NB4 (cell line): Measurements from ENCODE around the gene CLIC1.

Source experiments
- POLR2A ChIP-seq: IDR thresholded peaks from 2 replicates; pipeline ENCODE4 v1.6.1; 2011; ENCODE audit warnings: mild to moderate bottlenecking; ENCODE audit not compliant: insufficient read length; ENCODE audit errors: extremely low read depth
- TF ChIP-seq, protein P1 (sequence below): IDR thresholded peaks from one replicate; pipeline ENCODE4 v1.5.1; 2012; ENCODE audit warnings: low read depth, low read length
- TF ChIP-seq, protein P2 (sequence below): IDR thresholded peaks from 2 replicates; pipeline ENCODE4 v1.6.1; 2011; ENCODE audit warnings: low read depth, low read length

DNA sequence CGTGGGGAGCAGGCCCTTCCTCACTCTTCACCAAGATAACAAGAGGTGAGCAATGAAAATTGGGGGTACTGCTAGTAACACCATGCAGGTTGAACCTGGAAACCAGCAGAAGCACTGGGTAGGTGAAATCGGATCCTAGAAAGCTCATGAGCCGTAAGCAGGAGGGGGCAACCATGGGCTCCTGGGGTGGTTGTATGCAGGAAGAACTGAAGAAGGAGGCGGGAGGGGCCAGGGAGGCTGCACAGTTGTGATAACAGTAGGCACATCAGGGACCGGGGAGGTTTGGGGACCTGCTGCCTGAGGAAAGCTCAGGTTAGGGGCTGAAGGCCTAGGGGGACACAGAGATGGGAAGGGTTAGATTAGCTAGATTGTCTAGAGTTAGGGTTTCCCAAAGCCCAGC, 49.8 kb downstream of the CLIC1 start:
- TF ChIP-seq, protein P1, sequence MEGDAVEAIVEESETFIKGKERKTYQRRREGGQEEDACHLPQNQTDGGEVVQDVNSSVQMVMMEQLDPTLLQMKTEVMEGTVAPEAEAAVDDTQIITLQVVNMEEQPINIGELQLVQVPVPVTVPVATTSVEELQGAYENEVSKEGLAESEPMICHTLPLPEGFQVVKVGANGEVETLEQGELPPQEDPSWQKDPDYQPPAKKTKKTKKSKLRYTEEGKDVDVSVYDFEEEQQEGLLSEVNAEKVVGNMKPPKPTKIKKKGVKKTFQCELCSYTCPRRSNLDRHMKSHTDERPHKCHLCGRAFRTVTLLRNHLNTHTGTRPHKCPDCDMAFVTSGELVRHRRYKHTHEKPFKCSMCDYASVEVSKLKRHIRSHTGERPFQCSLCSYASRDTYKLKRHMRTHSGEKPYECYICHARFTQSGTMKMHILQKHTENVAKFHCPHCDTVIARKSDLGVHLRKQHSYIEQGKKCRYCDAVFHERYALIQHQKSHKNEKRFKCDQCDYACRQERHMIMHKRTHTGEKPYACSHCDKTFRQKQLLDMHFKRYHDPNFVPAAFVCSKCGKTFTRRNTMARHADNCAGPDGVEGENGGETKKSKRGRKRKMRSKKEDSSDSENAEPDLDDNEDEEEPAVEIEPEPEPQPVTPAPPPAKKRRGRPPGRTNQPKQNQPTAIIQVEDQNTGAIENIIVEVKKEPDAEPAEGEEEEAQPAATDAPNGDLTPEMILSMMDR = no peak
- no peak for TF ChIP-seq POLR2A
- TF ChIP-seq, protein P2, sequence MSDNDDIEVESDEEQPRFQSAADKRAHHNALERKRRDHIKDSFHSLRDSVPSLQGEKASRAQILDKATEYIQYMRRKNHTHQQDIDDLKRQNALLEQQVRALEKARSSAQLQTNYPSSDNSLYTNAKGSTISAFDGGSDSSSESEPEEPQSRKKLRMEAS = no peak
